Neural progenitor cell (in vitro differentiated cells): ENCODE data around the gene SPTB. TPM values are rescaled to one million over a fixed set of nuclear protein-coding genes. Genes with fewer than 3 reads are reported as not detected.

ENCODE experiments used
- DNase-seq: peaks from one replicate; pipeline ENCODE4 v3.0.0-alpha.2; 2016; ENCODE audit warnings: low spot score
- H2AFZ ChIP-seq: fragments of 200-600 bp; sonication (generic); replicated peaks from 2 replicates; pipeline ENCODE4 v1.6.1; 2016; ENCODE audit warnings: antibody characterized with exemption
- H3F3A ChIP-seq: fragments of 200-600 bp; sonication (generic); 2 replicates; pipeline ENCODE4 v1.6.1; 2016; ENCODE audit warnings: antibody characterized with exemption, low read depth
- H3K27ac ChIP-seq: fragments of 200-600 bp; sonication (generic); 2 replicates; pipeline ENCODE4 v1.5.1; 2016; ENCODE audit warnings: mild to moderate bottlenecking
- H3K27me3 ChIP-seq: fragments of 200-600 bp; sonication (generic); 2 replicates; pipeline ENCODE4 v1.6.1; 2016; ENCODE audit warnings: mild to moderate bottlenecking, moderate library complexity
- H3K36me3 ChIP-seq: fragments of 200-600 bp; sonication (generic); 2 replicates; pipeline ENCODE4 v1.5.1; 2016
- H3K4me1 ChIP-seq: fragments of 200-600 bp; sonication (generic); 2 replicates; pipeline ENCODE4 v1.6.1; 2016; ENCODE audit warnings: mixed run types
- H3K4me2 ChIP-seq: fragments of 200-600 bp; sonication (generic); 2 replicates; pipeline ENCODE4 v1.6.1; 2016
- H3K4me3 ChIP-seq: fragments of 200-600 bp; sonication (generic); 2 replicates; pipeline ENCODE4 v1.5.1; 2016
- H3K79me2 ChIP-seq: fragments of 200-600 bp; sonication (generic); 2 replicates; pipeline ENCODE4 v1.6.1; 2016; ENCODE audit warnings: low read depth
- H3K9ac ChIP-seq: fragments of 200-600 bp; sonication (generic); 2 replicates; pipeline ENCODE4 v1.6.1; 2016
- H3K9me3 ChIP-seq: fragments of 200-600 bp; sonication (generic); 2 replicates; pipeline ENCODE4 v1.5.1; 2016; ENCODE audit warnings: low read depth
- H4K20me1 ChIP-seq: fragments of 200-600 bp; sonication (generic); 2 replicates; pipeline ENCODE4 v1.6.1; 2016; ENCODE audit warnings: low read depth
- H3K27ac Mint-ChIP-seq: 3 replicates; pipeline ENCODE4 v1.8.0; 2021; ENCODE audit warnings: mixed read lengths
- H3K27me3 Mint-ChIP-seq: 2 replicates; pipeline ENCODE4 v1.8.0; 2022; ENCODE audit warnings: low read depth, mild to moderate bottlenecking, inconsistent platforms, moderate library complexity, mixed read lengths; ENCODE audit not compliant: insufficient read depth
- H3K36me3 Mint-ChIP-seq: 3 replicates; pipeline ENCODE4 v1.8.0; 2021; ENCODE audit warnings: mixed read lengths
- H3K4me1 Mint-ChIP-seq: 3 replicates; pipeline ENCODE4 v1.8.0; 2021; ENCODE audit warnings: mixed read lengths
- H3K4me3 Mint-ChIP-seq: 3 replicates; pipeline ENCODE4 v1.8.0; 2021; ENCODE audit warnings: mild to moderate bottlenecking, moderate library complexity, mixed read lengths
- H3K9me3 Mint-ChIP-seq: 3 replicates; pipeline ENCODE4 v1.8.0; 2020; ENCODE audit warnings: mixed read lengths
- CTCF ChIP-seq: fragments of 200-600 bp; sonication (generic); IDR thresholded peaks from 2 replicates; pipeline ENCODE4 v1.5.1; 2017; ENCODE audit warnings: antibody characterized with exemption, mild to moderate bottlenecking
- EZH2 ChIP-seq: fragments of 200-600 bp; sonication (generic); IDR thresholded peaks from 2 replicates; pipeline ENCODE4 v1.6.1; 2017; ENCODE audit warnings: antibody characterized with exemption, mild to moderate bottlenecking, moderate library complexity
- EZH2phosphoT487 ChIP-seq: fragments of 200-600 bp; sonication (generic); IDR thresholded peaks from 2 replicates; pipeline ENCODE4 v1.6.1; 2017; ENCODE audit warnings: antibody characterized with exemption
- total RNA-seq: library from RNA; depleted of rRNA; stranded (reverse); fragments of >200 nt; gene quantifications from 2 replicates; pipeline ENCODE4 v1.2.3, GENCODE V29; 2015; ENCODE audit warnings: low replicate concordance

Gene SPTB
- total RNA-seq, 1 donor from 2014 or later, result 0.09 TPM

GRCh38 chr14:64878837-64879634 is 671 bp downstream of the SPTB start:
- Mint-ChIP-seq H3K4me3 (peak overlapping the region; percentile 81), H3K27ac (no peak overlapping the region), H3K27me3 (peaks cover 42% of the 10 kb centered on the region), H3K9me3 (no peaks in the 10 kb centered on the region), H3K36me3 (no peaks in the 10 kb centered on the region), H3K4me1 (peaks cover 6% of the 10 kb centered on the region)
- H3K79me2 ChIP-seq, result no peaks in the 10 kb centered on the region
- TF ChIP-seq CTCF, result no peak
- peak; percentile 41 for TF ChIP-seq EZH2phosphoT487
- TF ChIP-seq EZH2, result peak; percentile 55
- peak overlapping the region; percentile 80 for H2AFZ ChIP-seq
- peak overlapping the region; percentile 98 for H3K4me2 ChIP-seq
- H3K27ac ChIP-seq, result no peak overlapping the region
- peak overlapping the region; percentile 78 for H3K4me3 ChIP-seq
- DNase-seq, result peak; percentile 37
- H3K9ac ChIP-seq, result no peak overlapping the region
- H3K9me3 ChIP-seq, result no peaks in the 10 kb centered on the region
- H3F3A ChIP-seq, result peaks cover 11% of the 10 kb centered on the region
- peaks cover 8% of the 10 kb centered on the region for H4K20me1 ChIP-seq
- H3K36me3 ChIP-seq, result no peaks in the 10 kb centered on the region
- peaks cover 5% of the 10 kb centered on the region for H3K4me1 ChIP-seq
- H3K27me3 ChIP-seq, result peaks cover 93% of the 10 kb centered on the region

DNA sequence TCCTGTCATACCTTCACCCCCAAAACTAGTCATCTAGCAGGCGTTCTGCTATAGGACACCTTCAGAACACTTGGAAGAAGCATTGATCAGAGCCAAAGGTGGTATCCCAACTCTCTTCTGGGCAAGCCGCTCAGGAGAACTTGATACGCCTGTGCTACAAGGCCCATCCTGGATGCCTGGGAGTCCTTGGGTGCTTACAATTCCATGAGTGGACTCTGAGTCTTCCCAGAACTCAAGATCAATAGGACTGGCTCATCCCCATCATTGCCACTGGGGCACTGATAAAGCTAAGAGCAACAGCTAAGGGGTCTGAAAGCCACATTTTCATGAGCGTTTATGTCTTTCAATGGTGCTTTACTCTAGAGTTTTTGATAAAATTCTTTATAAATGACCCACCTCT is 1.9 kb downstream of the SPTB start:
- H3F3A ChIP-seq, result peaks cover 11% of the 10 kb centered on the region
- H3K79me2 ChIP-seq, result no peaks in the 10 kb centered on the region
- H3K4me1 Mint-ChIP-seq, result peaks cover 6% of the 10 kb centered on the region
- H4K20me1 ChIP-seq, result peaks cover 8% of the 10 kb centered on the region
- H3K4me3 ChIP-seq, result no peak overlapping the region
- H3K4me2 ChIP-seq, result no peak overlapping the region
- no peak overlapping the region for H3K9ac ChIP-seq
- H3K27me3 ChIP-seq, result peaks cover 81% of the 10 kb centered on the region
- no peaks in the 10 kb centered on the region for H3K9me3 ChIP-seq
- H2AFZ ChIP-seq, result no peak overlapping the region
- no peak for DNase-seq
- H3K4me1 ChIP-seq, result peaks cover 5% of the 10 kb centered on the region
- no peak overlapping the region for H3K4me3 Mint-ChIP-seq
- no peaks in the 10 kb centered on the region for H3K36me3 Mint-ChIP-seq
- TF ChIP-seq CTCF (no peak), EZH2phosphoT487 (no peak), EZH2 (no peak)
- H3K36me3 ChIP-seq, result no peaks in the 10 kb centered on the region
- H3K27ac Mint-ChIP-seq, result no peak overlapping the region
- H3K9me3 Mint-ChIP-seq, result peaks cover under 1% of the 10 kb centered on the region
- H3K27ac ChIP-seq, result no peak overlapping the region
- H3K27me3 Mint-ChIP-seq, result peaks cover 45% of the 10 kb centered on the region

- H3K27me3 Mint-ChIP-seq, result peaks cover 27% of the 10 kb centered on the region
- Histone ChIP-seq H3K36me3 (no peaks in the 10 kb centered on the region), H3K9me3 (no peaks in the 10 kb centered on the region), H3K4me2 (no peak overlapping the region), H4K20me1 (no peaks in the 10 kb centered on the region), H3K27ac (no peak overlapping the region), H3K4me3 (no peak overlapping the region), H3K4me1 (no peaks in the 10 kb centered on the region), H3F3A (peaks cover 11% of the 10 kb centered on the region), H3K79me2 (no peaks in the 10 kb centered on the region), H3K27me3 (peaks cover 66% of the 10 kb centered on the region), H2AFZ (no peak overlapping the region), H3K9ac (no peak overlapping the region)
- H3K36me3 Mint-ChIP-seq, result no peaks in the 10 kb centered on the region
- no peak overlapping the region for H3K4me3 Mint-ChIP-seq
- no peak for TF ChIP-seq EZH2phosphoT487
- no peak for TF ChIP-seq CTCF
- TF ChIP-seq EZH2, result no peak
- H3K9me3 Mint-ChIP-seq, result peaks cover 4% of the 10 kb centered on the region
- H3K27ac Mint-ChIP-seq, result no peak overlapping the region
- DNase-seq, result no peak
- peaks cover 6% of the 10 kb centered on the region for H3K4me1 Mint-ChIP-seq
Measured at GRCh38 chr14:64875350-64875749, 4.4 kb downstream of the SPTB start.
